SK-N-SH treated with all-trans-retinoic acid at 6 μM for 48 hours (cell line): ENCODE measurements around the gene HIRA.

Source experiments
- BACH2 ChIP-seq: fragments of 250-450 bp; sonication (Bioruptor Pico); IDR thresholded peaks from 2 replicates; pipeline ENCODE4 v1.9.0; 2021; ENCODE audit warnings: mild to moderate bottlenecking, borderline replicate concordance
- CSDC2 ChIP-seq: fragments of 250-450 bp; sonication (Bioruptor Pico); IDR thresholded peaks from 2 replicates; pipeline ENCODE4 v1.5.0; 2020; ENCODE audit warnings: mild to moderate bottlenecking, moderate library complexity
- GLIS3 ChIP-seq: fragments of 250-450 bp; sonication (Bioruptor Pico); IDR thresholded peaks from 2 replicates; pipeline ENCODE4 v1.5.0; 2020; ENCODE audit warnings: mild to moderate bottlenecking, moderate library complexity
- RARB ChIP-seq: fragments of 250-450 bp; sonication (Bioruptor Pico); IDR thresholded peaks from 2 replicates; pipeline ENCODE4 v1.8.0; 2021; ENCODE audit warnings: mild to moderate bottlenecking, moderate library complexity
- SNAI2 ChIP-seq: fragments of 250-450 bp; sonication (Bioruptor Pico); IDR thresholded peaks from 2 replicates; pipeline ENCODE4 v1.5.0; 2020; ENCODE audit warnings: mild to moderate bottlenecking, moderate library complexity
- TCF4 ChIP-seq: fragments of 250-450 bp; sonication (Bioruptor Pico); IDR thresholded peaks from 2 replicates; pipeline ENCODE4 v1.8.0; 2021; ENCODE audit warnings: mild to moderate bottlenecking, moderate library complexity, borderline replicate concordance
- TOX ChIP-seq: fragments of 250-450 bp; sonication (Bioruptor Pico); IDR thresholded peaks from 2 replicates; pipeline ENCODE4 v1.8.0; 2021; ENCODE audit warnings: mild to moderate bottlenecking, moderate library complexity, borderline replicate concordance
- ZC3H10 ChIP-seq: fragments of 250-450 bp; sonication (Bioruptor Pico); IDR thresholded peaks from 2 replicates; pipeline ENCODE4 v1.5.1; 2021; ENCODE audit warnings: mild to moderate bottlenecking, moderate library complexity
- ZFP3 ChIP-seq: fragments of 250-450 bp; sonication (Bioruptor Pico); IDR thresholded peaks from 2 replicates; pipeline ENCODE4 v1.5.0; 2020; ENCODE audit warnings: mild to moderate bottlenecking, moderate library complexity
- ZFP30 ChIP-seq: fragments of 450-650 bp; formaldehyde crosslinking; IDR thresholded peaks from 2 replicates; pipeline ENCODE4 v1.5.0; 2022; ENCODE audit warnings: mild to moderate bottlenecking, moderate library complexity
- ZNF565 ChIP-seq: fragments of 450-650 bp; formaldehyde crosslinking; conservative IDR thresholded peaks from 2 replicates; pipeline ENCODE4 v1.5.0; 2020; ENCODE audit warnings: low read depth, mild to moderate bottlenecking, moderate library complexity
- TF ChIP-seq, protein P1 (sequence below): fragments of 250-450 bp; sonication (Bioruptor Pico); IDR thresholded peaks from 2 replicates; pipeline ENCODE4 v1.5.1; 2020; ENCODE audit warnings: low read depth, mild to moderate bottlenecking, moderate library complexity
- TF ChIP-seq, protein P2 (sequence below): fragments of 250-450 bp; sonication (Bioruptor Pico); IDR thresholded peaks from 2 replicates; pipeline ENCODE4 v1.8.0; 2020; ENCODE audit warnings: mild to moderate bottlenecking, moderate library complexity, borderline replicate concordance

GRCh38 chr22:19480173-19480568 lies 48.6 kb upstream of the HIRA start:
- TF ChIP-seq CSDC2 (CRISPR knock-in tag) (no peak), ZNF565 (CRISPR knock-in tag) (no peak), RARB (CRISPR knock-in tag) (no peak), GLIS3 (CRISPR knock-in tag) (no peak), SNAI2 (no peak), ZFP3 (no peak), BACH2 (CRISPR knock-in tag) (no peak), ZFP30 (CRISPR knock-in tag) (no peak), TCF4 (CRISPR knock-in tag) (no peak), TOX (CRISPR knock-in tag) (no peak), ZC3H10 (CRISPR knock-in tag) (no peak)
- TF ChIP-seq, protein P1, sequence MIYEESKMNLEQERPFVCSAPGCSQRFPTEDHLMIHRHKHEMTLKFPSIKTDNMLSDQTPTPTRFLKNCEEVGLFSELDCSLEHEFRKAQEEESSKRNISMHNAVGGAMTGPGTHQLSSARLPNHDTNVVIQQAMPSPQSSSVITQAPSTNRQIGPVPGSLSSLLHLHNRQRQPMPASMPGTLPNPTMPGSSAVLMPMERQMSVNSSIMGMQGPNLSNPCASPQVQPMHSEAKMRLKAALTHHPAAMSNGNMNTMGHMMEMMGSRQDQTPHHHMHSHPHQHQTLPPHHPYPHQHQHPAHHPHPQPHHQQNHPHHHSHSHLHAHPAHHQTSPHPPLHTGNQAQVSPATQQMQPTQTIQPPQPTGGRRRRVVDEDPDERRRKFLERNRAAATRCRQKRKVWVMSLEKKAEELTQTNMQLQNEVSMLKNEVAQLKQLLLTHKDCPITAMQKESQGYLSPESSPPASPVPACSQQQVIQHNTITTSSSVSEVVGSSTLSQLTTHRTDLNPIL (CRISPR knock-in tag): no peak
- TF ChIP-seq, protein P2, sequence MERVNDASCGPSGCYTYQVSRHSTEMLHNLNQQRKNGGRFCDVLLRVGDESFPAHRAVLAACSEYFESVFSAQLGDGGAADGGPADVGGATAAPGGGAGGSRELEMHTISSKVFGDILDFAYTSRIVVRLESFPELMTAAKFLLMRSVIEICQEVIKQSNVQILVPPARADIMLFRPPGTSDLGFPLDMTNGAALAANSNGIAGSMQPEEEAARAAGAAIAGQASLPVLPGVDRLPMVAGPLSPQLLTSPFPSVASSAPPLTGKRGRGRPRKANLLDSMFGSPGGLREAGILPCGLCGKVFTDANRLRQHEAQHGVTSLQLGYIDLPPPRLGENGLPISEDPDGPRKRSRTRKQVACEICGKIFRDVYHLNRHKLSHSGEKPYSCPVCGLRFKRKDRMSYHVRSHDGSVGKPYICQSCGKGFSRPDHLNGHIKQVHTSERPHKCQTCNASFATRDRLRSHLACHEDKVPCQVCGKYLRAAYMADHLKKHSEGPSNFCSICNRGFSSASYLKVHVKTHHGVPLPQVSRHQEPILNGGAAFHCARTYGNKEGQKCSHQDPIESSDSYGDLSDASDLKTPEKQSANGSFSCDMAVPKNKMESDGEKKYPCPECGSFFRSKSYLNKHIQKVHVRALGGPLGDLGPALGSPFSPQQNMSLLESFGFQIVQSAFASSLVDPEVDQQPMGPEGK (CRISPR knock-in tag): no peak
